Keratinocyte (primary cell): Measurements from ENCODE around the gene PCK1. TPM values are rescaled to one million over a fixed set of nuclear protein-coding genes. Genes with fewer than 3 reads are reported as not detected.

Experiments used
- DNase-seq: peaks from one replicate; pipeline ENCODE4 v3.0.0-alpha.2; 2011; ENCODE audit warnings: low read depth, missing footprints, low spot score
- FAIRE-seq: peaks from 2 replicates; lab custom pipeline; 2011; peaks lifted over from hg19 to GRCh38; lab: Jason Lieb, UNC
- H2AFZ ChIP-seq: 2 replicates; pipeline ENCODE4 v1.6.0; 2012; ENCODE audit warnings: low read length, control low read depth, inconsistent platforms; ENCODE audit not compliant: control insufficient read depth
- H3K27ac ChIP-seq: 2 replicates; pipeline ENCODE4 v1.5.1; 2011; ENCODE audit warnings: low read length; ENCODE audit not compliant: control insufficient read depth, insufficient read depth
- H3K27me3 ChIP-seq: 3 replicates; pipeline ENCODE4 v1.6.0; 2011; ENCODE audit warnings: low read length; ENCODE audit not compliant: control insufficient read depth, insufficient read depth; ENCODE audit errors: extremely low read depth
- H3K36me3 ChIP-seq, 2 experiments: 2 replicates in 1 of 2; 3 replicates in 1 of 2; pipeline ENCODE4 v1.5.1; 2011; ENCODE audit warnings: low read length in 2 of 2, mild to moderate bottlenecking in 1 of 2; ENCODE audit not compliant: control insufficient read depth in 2 of 2, insufficient read depth in 2 of 2; ENCODE audit errors: extremely low read depth in 1 of 2
- H3K4me1 ChIP-seq: 3 replicates; pipeline ENCODE4 v1.5.1; 2011; ENCODE audit warnings: low read length; ENCODE audit not compliant: control insufficient read depth, insufficient read depth; ENCODE audit errors: extremely low read depth
- H3K4me2 ChIP-seq: 3 replicates; pipeline ENCODE4 v1.6.0; 2011; ENCODE audit warnings: low read depth, low read length; ENCODE audit not compliant: control insufficient read depth, insufficient read depth; ENCODE audit errors: extremely low read depth
- H3K4me3 ChIP-seq, 3 experiments: fragments of 200-600 bp in 1 of 3; sonication (generic) in 1 of 3; 2 replicates in 2 of 3; 3 replicates in 1 of 3; pipeline ENCODE4 v1.5.1; 2011 to 2016; ENCODE audit warnings: low read length in 3 of 3, mild to moderate bottlenecking in 3 of 3, control low read depth in 2 of 3, inconsistent platforms in 1 of 3, low read depth in 1 of 3, mixed read lengths in 1 of 3, mixed run types in 1 of 3, moderate library complexity in 1 of 3; ENCODE audit not compliant: control insufficient read depth in 2 of 3, insufficient read depth in 2 of 3; ENCODE audit errors: extremely low read depth in 1 of 3
- H3K79me2 ChIP-seq: 2 replicates; pipeline ENCODE4 v1.6.0; 2012; ENCODE audit warnings: low read length; ENCODE audit not compliant: control insufficient read depth, insufficient read depth
- H3K9ac ChIP-seq: 3 replicates; pipeline ENCODE4 v1.6.0; 2011; ENCODE audit warnings: low read length; ENCODE audit not compliant: control insufficient read depth, insufficient read depth; ENCODE audit errors: extremely low read depth
- H3K9me1 ChIP-seq: 3 replicates; pipeline ENCODE4 v1.6.0; 2011; ENCODE audit warnings: low read length; ENCODE audit not compliant: control insufficient read depth, insufficient read depth; ENCODE audit errors: extremely low read depth
- H3K9me3 ChIP-seq: 2 replicates; pipeline ENCODE4 v1.5.1; 2012; ENCODE audit warnings: low read depth, low read length; ENCODE audit not compliant: control insufficient read depth
- H4K20me1 ChIP-seq: 3 replicates; pipeline ENCODE4 v1.6.0; 2011; ENCODE audit warnings: low read length; ENCODE audit not compliant: control insufficient read depth, insufficient read depth; ENCODE audit errors: extremely low read depth
- EZH2 ChIP-seq: IDR thresholded peaks from one replicate; pipeline ENCODE4 v1.6.1; 2012; ENCODE audit warnings: inconsistent platforms, mild to moderate bottlenecking, low read length, moderate library complexity
- dilution Hi-C: fragments of 300-500 bp; cut with MboI; formaldehyde crosslinking; loops from one replicate; pipeline ENCODE4 v1.7.0; 2020; ENCODE audit warnings: low sequenced_read_pairs; ENCODE audit not compliant: extremely low pct_ligation_motif_present
- polyA plus RNA-seq, 5 experiments: library from polyadenylated mRNA; depleted of rRNA in 3 of 5; stranded (reverse) in 3 of 5; stranded (forward) in 1 of 5; unstranded in 1 of 5; fragments of >200 nt; gene quantifications; 1 replicate in 1 of 5; 2 replicates in 3 of 5; 3 replicates in 1 of 5; pipeline versions ENCODE4 v1.2.1 to v1.2.3, GENCODE V29; 2011 to 2012; ENCODE audit warnings: missing spikeins in 2 of 5, low read depth in 1 of 5, low replicate concordance in 1 of 5
- TF ChIP-seq, protein P1 (sequence below), 3 experiments: IDR thresholded peaks in 1 of 3; conservative IDR thresholded peaks in 1 of 3; optimal IDR thresholded peaks in 1 of 3; 2 replicates in 2 of 3; 3 replicates in 1 of 3; pipeline versions ENCODE3 to v1.5.1; 2011; ENCODE audit warnings: low read length in 3 of 3, mild to moderate bottlenecking in 3 of 3, moderate library complexity in 2 of 3, control low read depth in 1 of 3, inconsistent platforms in 1 of 3; ENCODE audit not compliant: insufficient read depth in 2 of 3; ENCODE audit errors: extremely low read depth in 1 of 3

Gene PCK1
- polyA plus RNA-seq, 1 donor (not counting 4 experiments of a cell fraction or from before 2014, with no cell fraction given): not detected

DNA sequence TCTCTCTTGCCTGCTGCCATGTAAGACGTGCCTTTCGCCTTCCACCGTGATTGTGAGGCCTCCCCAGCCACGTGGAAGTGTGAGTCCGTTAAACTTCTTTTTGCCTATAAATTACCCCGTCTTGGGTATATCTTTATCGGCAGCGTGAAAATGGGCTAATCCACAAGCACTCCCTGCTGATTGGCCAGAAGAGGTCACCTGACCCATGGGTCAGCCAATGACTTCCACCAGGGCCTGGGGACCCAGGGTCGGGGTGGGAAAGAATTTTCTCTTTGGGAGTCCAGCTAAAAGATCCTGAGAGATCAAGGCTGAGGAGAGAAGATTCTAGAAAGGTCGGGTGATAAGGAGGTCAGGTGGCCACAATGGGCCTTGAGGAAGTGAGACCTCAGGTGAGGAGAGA, 42.2 kb downstream of the PCK1 start:
- H3K4me3 ChIP-seq: no peak overlapping the region
- dilution Hi-C loops: loop anchor here (25.0 kb wide), 1 partner anchor 584 kb away; no protein-coding TSS in a partner anchor
- no peaks in the 10 kb centered on the region for H3K9me1 ChIP-seq
- H3K4me1 ChIP-seq: peaks cover 2% of the 10 kb centered on the region
- H3K36me3 ChIP-seq: no peaks in the 10 kb centered on the region
- H2AFZ ChIP-seq: no peak overlapping the region
- H3K9me3 ChIP-seq: no peaks in the 10 kb centered on the region
- FAIRE-seq (no peak), DNase-seq (no peak)
- no peaks in the 10 kb centered on the region for H3K79me2 ChIP-seq
- no peak overlapping the region for H3K9ac ChIP-seq
- H4K20me1 ChIP-seq: no peaks in the 10 kb centered on the region
- H3K27ac ChIP-seq: no peak overlapping the region
- TF ChIP-seq EZH2: no peak
- TF ChIP-seq, protein P1, sequence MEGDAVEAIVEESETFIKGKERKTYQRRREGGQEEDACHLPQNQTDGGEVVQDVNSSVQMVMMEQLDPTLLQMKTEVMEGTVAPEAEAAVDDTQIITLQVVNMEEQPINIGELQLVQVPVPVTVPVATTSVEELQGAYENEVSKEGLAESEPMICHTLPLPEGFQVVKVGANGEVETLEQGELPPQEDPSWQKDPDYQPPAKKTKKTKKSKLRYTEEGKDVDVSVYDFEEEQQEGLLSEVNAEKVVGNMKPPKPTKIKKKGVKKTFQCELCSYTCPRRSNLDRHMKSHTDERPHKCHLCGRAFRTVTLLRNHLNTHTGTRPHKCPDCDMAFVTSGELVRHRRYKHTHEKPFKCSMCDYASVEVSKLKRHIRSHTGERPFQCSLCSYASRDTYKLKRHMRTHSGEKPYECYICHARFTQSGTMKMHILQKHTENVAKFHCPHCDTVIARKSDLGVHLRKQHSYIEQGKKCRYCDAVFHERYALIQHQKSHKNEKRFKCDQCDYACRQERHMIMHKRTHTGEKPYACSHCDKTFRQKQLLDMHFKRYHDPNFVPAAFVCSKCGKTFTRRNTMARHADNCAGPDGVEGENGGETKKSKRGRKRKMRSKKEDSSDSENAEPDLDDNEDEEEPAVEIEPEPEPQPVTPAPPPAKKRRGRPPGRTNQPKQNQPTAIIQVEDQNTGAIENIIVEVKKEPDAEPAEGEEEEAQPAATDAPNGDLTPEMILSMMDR (optimal IDR thresholded peaks at IDR 0.05 in 1 of 3, IDR thresholded peaks at IDR 0.05 in 1 of 3, conservative IDR thresholded peaks at IDR 0.05 in 1 of 3; ENCODE audit: extremely low read depth in 1 of 3, insufficient read depth in 2 of 3, low read length in 3 of 3): no peak
- H3K27me3 ChIP-seq: peaks cover 17% of the 10 kb centered on the region
- no peak overlapping the region for H3K4me2 ChIP-seq

DNA sequence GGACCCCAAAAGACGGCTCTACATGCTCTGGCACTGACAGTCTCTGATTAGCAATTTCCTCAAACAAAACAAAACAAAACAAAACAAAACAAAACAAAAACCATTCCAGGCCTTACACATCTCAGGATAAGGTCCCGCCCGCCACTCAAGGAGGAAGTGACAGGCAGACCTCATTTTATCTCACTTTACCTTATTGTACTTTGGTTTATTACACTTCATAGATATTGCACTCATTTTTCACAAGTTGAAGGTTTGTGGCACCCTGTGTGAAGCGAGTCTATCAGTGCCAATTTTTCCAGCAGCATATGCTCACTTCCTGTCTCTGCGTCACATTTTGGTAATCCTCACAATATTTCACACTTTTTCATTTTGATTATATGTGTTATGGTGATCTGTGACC, 44.1 kb downstream of the PCK1 start:
- H3K9me3 ChIP-seq: no peaks in the 10 kb centered on the region
- peaks cover 35% of the 10 kb centered on the region for H3K27me3 ChIP-seq
- H3K79me2 ChIP-seq: no peaks in the 10 kb centered on the region
- H3K4me2 ChIP-seq: no peak overlapping the region
- peaks cover 2% of the 10 kb centered on the region for H3K4me1 ChIP-seq
- H3K9ac ChIP-seq: no peak overlapping the region
- H3K9me1 ChIP-seq: no peaks in the 10 kb centered on the region
- no peak overlapping the region for H2AFZ ChIP-seq
- no peak overlapping the region for H3K4me3 ChIP-seq
- no peaks in the 10 kb centered on the region for H4K20me1 ChIP-seq
- dilution Hi-C loops: loop anchor here (25.0 kb wide), 1 partner anchor 582 kb away; no protein-coding TSS in a partner anchor
- TF ChIP-seq EZH2: no peak
- TF ChIP-seq, protein P1 (optimal IDR thresholded peaks at IDR 0.05 in 1 of 3, IDR thresholded peaks at IDR 0.05 in 1 of 3, conservative IDR thresholded peaks at IDR 0.05 in 1 of 3; ENCODE audit: extremely low read depth in 1 of 3, insufficient read depth in 2 of 3, low read length in 3 of 3): no peak
- H3K36me3 ChIP-seq: no peaks in the 10 kb centered on the region
- DNase-seq (no peak), FAIRE-seq (no peak)
- no peak overlapping the region for H3K27ac ChIP-seq
